Measurements from ENCODE around the gene SGMS2. TPM values are rescaled to one million over a fixed set of nuclear protein-coding genes. Genes with fewer than 3 reads are reported as not detected.

SGMS2 gene
- 62.2 and 94.6 TPM in 2 replicates for total RNA-seq

GRCh38 chr4:107824350-107825071 is at the start of gene SGMS2:
Gene SGMS2, plus strand, starts transcription at chr4:107824932. Its CDS starts 70,622 bp downstream, at chr4:107895554.

GRCh38 chr4:107930821-107931774 is 106.4 kb downstream of the SGMS2 start, which contains the start of gene CYP2U1:
Gene CYP2U1, plus strand, starts transcription at chr4:107931549. Its CDS starts 95 bp downstream, at chr4:107931644.

Small RNA genes within 50 kb of the gene (small RNA-seq; reads per million reads assigned to genes)
- not detected for gene RNU6-733P (ENCODE audit: low replicate concordance)

Other genes starting within 250 kb of the SGMS2 start
- 42.9 and 74.2 TPM in 2 replicates for gene PAPSS1, start 104.7 kb upstream of the SGMS2 start, total RNA-seq
- 4.6 and 7.0 TPM in 2 replicates for gene CYP2U1, start 106.6 kb downstream of the SGMS2 start, total RNA-seq
- 4.4 and 9.7 TPM in 2 replicates for gene HADH, start 165.0 kb downstream of the SGMS2 start, total RNA-seq